ENCODE data around the gene PTPN18.

The PTPN18 gene

DNA sequence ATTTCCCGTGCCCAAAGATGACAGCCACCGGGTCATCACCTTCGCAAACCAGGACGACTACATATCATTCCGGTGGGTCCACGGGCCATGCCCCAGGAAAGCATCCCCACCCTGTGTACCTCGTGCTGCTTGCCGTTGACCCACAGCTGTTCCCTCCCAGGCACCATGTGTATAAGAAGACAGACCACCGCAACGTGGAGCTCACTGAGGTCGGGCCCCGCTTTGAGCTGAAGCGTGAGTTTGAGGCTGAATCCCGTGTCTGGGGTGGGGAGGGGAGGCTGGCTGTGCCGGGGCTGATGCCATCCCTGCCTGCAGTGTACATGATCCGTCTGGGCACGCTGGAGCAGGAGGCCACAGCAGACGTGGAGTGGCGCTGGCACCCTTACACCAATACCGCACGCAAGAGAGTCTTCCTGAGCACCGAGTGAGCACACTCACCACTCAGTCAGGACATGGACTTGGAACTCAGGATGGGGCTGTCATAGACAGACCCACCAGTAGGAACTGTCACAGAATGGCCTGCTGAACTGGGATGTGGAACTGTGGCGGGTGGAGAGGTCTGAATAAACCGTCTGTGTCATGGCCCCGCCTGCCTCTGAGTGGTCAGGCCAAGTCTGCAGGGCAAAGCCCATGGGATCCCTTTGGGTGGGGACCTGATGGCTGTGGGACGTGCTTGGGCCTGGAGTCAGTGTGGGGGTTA is 9.7 kb upstream of the PTPN18 start:
- H3K4me3 ChIP-seq (ENCODE audit: low read length) = no peak overlapping the region
- TF ChIP-seq, protein P1, sequence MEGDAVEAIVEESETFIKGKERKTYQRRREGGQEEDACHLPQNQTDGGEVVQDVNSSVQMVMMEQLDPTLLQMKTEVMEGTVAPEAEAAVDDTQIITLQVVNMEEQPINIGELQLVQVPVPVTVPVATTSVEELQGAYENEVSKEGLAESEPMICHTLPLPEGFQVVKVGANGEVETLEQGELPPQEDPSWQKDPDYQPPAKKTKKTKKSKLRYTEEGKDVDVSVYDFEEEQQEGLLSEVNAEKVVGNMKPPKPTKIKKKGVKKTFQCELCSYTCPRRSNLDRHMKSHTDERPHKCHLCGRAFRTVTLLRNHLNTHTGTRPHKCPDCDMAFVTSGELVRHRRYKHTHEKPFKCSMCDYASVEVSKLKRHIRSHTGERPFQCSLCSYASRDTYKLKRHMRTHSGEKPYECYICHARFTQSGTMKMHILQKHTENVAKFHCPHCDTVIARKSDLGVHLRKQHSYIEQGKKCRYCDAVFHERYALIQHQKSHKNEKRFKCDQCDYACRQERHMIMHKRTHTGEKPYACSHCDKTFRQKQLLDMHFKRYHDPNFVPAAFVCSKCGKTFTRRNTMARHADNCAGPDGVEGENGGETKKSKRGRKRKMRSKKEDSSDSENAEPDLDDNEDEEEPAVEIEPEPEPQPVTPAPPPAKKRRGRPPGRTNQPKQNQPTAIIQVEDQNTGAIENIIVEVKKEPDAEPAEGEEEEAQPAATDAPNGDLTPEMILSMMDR (conservative IDR thresholded peaks at IDR 0.05; ENCODE audit: low read length) = no peak
- DNase-seq (ENCODE audit: low read depth) = no peak

GRCh38 chr2:130346741-130347066 is 9.2 kb upstream of the PTPN18 start:
- H3K4me3 ChIP-seq (ENCODE audit: low read length) = no peak overlapping the region
- TF ChIP-seq, protein P1 (conservative IDR thresholded peaks at IDR 0.05; ENCODE audit: low read length) = no peak
- no peak for DNase-seq (ENCODE audit: low read depth)

- TF ChIP-seq, protein P1 (conservative IDR thresholded peaks at IDR 0.05; ENCODE audit: low read length) = no peak
- no peak overlapping the region for H3K4me3 ChIP-seq (ENCODE audit: low read length)
- DNase-seq (ENCODE audit: low read depth) = no peak
These were observed 8.5 kb upstream of the PTPN18 start for GRCh38 chr2:130347220-130347925.

DNA sequence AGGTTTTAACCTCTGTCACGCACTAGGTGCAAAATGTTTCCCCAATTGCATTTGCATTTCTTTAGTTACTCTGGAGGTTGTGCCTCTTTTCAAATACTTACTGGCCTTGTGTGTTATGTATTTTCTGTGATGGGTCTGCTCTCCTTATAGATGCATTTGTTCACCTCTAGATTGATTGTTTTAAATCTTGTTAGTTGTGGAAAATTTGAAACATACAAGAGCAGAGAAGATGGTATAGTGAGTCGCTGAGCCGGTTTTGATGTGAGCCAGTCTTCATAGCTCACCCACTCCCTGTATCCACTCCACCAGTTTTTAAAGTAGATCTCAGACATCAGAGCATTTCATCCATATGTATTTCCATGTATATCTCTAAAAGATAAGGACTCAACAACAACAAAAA is 6.7 kb upstream of the PTPN18 start:
- H3K4me3 ChIP-seq (ENCODE audit: low read length) = no peak overlapping the region
- TF ChIP-seq, protein P1 (conservative IDR thresholded peaks at IDR 0.05; ENCODE audit: low read length) = no peak
- no peak for DNase-seq (ENCODE audit: low read depth)

DNA sequence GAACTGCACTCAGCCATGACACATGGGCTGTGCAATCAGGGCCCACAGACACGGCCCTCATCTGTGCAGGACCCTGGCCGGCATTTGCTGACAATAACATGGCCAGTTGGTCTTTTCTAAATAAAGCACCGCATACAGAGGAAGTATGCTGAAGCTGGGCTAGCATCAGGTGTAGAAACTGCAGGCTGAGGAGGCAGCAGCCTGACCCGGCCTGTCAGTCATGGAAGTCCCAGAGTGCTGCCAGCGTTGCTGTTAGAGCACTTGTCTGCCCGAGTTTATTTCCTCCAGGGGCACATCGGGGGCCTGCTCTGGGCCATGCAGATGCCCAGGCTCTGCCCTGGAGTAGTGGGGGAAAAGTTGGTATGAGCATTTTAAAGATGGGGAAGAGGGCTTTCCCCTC is 4.1 kb upstream of the PTPN18 start:
- H3K4me3 ChIP-seq (ENCODE audit: low read length) = no peak overlapping the region
- DNase-seq (ENCODE audit: low read depth) = no peak
- TF ChIP-seq, protein P1 (conservative IDR thresholded peaks at IDR 0.05; ENCODE audit: low read length) = no peak

- TF ChIP-seq, protein P1 (conservative IDR thresholded peaks at IDR 0.05; ENCODE audit: low read length) = no peak
These were observed 3.6 kb upstream of the PTPN18 start for GRCh38 chr2:130352237-130352636.

More at GRCh38 chr2:130352237-130352636, 3.6 kb upstream of the PTPN18 start:
- no peak for DNase-seq (ENCODE audit: low read depth)
- no peak overlapping the region for H3K4me3 ChIP-seq (ENCODE audit: low read length)
